ENCODE results near the gene PARP4.
"Not testable (repeated sequence)": the region's sequence is repeated elsewhere in the genome, so short reads cannot be mapped to it uniquely, and the experiment has no call there.

The PARP4 gene

GRCh38 chr13:24512197-24512907 lies at the start of gene PARP4:
PARP4 (minus strand) TSS chr13:24512778; CDS start chr13:24503776, 9,002 bp downstream.
- DNase-seq: peak; percentile 43 to 46

GRCh38 chr13:24560579-24561187 lies 48.1 kb upstream of the PARP4 start:
- not testable (repeated sequence) for DNase-seq

DNA sequence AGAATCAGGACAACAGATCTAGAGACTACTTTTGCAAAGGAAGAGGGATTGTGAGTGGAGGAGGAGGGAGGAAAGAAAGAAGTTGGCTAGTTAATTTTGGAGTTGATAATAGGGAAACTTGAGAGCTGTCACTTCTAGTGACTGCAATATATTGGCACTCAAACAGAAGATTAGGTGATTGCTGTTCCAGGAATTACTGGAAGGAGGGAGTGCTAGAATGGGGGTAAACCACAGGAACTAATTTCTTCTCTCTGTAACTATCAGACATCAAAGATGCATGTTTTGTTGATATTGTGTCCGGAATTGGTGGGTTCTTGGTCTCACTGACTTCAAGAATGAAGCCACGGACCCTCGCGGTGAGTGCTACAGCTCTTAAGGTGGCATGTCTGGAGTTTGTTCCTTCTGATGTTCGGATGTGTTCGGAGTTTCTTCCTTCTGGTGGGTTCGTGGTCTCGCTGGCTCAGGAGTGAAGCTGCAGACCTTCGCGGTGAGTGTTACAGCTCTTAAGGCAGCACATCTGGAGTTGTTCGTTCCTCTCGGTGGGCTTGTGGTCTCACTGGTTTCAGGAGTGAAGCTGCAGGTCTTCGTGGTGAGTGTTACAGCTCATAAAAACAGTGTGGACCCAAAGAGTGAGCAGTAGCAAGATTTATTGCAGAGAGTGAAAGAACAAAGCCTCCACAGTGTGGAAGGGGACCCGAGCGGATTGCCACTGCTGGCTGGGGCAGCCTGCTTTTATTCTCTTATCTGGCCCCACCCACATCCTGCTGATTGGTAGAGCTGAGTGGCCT lies 47.0 kb upstream of the PARP4 start:
- DNase-seq: not testable (repeated sequence)

DNA sequence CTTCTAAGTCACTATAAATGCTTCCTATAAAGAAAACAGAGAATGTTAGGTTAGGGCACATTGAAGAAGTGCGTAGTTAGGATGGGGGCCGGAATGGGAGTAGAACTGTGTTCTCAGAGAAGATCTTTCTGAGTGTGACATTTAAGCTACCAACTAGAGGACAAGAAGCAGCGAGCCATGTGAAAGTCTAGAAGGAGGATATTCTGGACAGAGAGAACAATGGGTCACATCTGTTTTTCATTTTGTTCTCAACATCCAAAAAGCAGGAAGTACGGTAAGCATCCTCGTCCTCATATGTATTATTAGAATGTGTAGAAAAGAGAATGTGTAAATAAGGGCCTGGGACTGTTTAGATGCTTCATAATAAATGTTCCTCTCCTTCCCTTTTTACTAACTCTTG lies 44.5 kb upstream of the PARP4 start:
- DNase-seq: no peak

DNA sequence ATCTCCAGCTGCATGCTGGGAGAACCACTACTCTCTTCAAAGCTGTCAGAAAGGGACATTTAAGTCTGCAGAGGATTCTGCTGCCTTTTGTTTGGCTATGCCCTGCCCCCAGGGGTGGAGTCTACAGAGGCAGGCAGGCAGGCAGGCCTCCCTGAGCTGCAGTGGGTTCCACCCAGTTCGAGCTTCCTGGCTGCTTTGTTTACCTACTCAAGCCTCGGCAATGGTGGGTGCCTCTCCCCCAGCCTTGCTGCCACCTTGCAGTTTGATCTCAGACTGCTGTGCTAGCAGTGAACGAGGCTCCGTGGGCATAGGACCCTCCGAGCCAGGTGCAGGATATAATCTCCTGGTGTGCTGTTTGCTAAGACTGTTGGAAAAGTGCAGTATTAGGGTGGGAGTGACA lies 41.3 kb upstream of the PARP4 start:
- not testable (repeated sequence) for DNase-seq

DNA sequence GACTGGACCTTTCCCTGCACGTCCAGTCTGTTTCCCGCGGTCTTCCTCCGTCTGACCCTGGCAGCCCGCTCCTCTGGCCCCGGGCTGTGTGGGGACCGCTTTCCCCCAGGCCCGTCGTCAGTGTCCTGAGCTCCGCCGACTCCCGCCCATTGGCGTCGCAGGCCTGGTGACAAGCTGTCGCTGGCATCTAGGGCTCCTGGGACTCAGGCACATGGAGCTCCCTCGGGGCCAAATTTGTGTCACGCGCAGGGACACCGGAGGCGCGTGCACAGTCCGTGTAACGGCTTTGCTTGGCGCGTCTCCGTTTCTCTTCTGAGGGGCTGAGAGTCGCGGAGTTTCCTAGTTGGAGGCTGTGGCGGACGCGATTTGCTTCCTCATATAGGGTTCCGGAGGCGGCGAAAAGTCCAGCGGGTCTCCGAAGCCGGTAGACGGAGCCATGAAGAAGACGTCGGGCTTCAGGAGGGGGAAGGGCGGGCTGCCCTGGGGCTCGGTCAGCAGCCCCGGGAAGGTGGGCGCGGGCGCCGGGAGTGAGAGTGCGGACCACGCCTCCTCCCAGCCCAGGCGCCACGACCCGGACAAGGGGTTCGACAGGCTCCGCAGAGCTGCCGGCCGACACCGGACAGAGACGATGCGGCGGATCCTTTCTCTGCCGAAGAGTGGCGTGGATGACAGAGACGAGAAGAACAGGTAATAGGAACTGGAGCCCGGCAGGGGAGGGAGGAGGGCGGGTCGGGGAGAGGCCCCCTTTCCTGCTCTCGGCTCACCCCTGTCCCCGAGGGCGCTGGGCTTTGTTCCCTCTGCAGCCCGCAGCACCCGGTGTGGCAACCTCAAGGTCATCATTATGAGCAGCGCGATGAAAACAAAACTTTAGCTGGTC lies 29.1 kb upstream of the PARP4 start:
- DNase-seq: peak; percentile 20 to 26

- DNase-seq: no peak
Measured at GRCh38 chr13:24541127-24541475, 28.5 kb upstream of the PARP4 start.

- DNase-seq: peak; percentile 36 to 58
Measured at GRCh38 chr13:24540236-24541126, 27.9 kb upstream of the PARP4 start.

DNA sequence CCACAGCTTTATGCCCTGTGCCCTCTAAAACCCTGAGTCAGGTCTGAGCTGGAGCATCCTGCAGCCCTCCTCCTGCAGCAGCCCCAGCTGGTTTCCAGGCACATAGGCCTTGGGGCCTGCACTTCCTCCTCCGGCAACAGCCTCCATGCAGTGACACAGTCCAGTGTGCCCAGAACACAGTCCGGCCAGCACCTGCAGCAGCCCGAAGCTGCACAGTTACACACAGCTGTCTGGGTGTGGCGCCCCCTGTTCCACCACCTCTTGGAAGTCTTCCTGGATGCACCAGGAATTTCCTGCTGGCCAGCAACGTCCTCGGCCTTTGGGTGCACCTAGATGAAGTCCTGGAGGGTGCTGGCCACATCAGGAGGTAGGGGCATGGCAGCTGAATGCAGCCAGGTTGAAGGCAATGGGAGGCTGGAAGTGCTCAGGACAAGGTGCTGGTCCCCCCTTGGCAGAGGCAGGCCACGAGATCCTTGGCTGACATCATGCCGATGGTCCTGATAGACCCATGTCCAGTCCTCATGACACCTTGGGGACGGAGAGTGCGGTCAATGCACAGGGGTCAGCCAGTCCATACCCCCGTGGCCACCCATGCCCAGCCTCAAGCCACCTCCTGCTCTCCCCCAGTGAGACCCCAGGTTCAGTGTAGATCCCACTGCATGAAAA lies 27.1 kb upstream of the PARP4 start:
- no peak for DNase-seq

DNA sequence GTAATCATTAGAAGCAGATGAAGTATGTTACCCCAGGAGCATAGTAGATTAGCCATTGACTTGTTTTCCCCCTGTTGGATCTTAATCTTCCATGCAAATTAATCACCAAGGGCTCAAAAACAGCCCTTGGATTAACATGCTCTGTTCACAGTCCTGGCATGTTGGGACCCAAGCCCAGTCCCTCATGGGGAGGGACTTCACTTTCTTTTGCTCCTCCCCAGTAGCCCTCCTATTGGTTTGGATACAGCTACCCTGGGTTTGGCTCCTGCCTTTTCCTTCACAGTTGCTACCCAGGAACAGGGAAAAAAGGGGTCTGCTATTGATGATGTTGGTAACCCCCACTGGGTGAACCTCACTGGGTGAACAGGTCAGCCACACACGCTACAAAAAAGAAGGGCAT lies 16.9 kb upstream of the PARP4 start:
- DNase-seq: no peak

- DNase-seq: no peak
Measured at GRCh38 chr13:24528816-24529398, 16.3 kb upstream of the PARP4 start.

DNA sequence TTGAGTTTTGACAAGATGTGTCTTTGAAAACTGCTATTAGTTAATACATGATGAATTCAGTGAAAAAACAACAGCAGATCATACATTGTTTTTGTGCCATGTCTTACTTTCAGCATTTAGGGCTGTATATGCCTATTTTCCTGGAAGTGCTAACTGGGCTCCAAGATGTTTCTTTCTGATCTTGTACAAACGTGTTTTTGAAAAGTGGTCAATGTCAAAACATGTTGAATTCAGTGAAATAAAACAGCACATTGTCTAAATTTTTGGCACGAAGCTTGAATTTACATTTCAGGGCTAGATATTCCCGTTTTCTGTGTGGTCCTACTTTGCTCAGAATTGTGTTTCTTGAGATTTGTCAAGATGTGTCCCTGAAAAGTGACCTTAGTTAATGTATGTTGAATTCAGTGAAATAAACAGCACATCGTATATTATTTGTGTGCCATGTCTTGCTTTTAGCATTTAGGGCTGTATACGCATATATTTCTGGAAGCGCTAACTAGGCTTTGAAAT lies 14.7 kb upstream of the PARP4 start:
- DNase-seq: no peak

DNA sequence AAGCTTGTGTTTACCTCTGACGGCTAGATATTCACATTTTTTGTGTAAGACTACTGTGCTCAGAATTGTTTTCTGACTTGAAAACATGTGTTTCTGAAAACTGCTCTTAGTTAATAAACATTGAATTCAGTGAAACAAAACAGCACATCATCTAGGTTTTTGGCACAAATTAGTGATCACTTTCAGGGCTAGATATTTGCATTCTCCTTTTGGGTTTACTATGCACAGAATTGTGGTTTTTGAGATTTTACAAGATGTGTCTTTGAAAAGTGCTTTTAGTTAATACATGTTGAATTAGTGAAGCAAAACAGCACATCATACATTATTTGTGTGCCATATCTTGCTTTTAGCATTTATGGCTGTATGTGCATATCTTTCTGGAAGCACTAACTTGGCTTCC lies 8.2 kb upstream of the PARP4 start:
- no peak for DNase-seq

- no peak for DNase-seq
Measured at GRCh38 chr13:24516919-24517318, 4.3 kb upstream of the PARP4 start.

- DNase-seq: no peak
Measured at GRCh38 chr13:24512908-24513213, 283 bp upstream of the PARP4 start.

DNA sequence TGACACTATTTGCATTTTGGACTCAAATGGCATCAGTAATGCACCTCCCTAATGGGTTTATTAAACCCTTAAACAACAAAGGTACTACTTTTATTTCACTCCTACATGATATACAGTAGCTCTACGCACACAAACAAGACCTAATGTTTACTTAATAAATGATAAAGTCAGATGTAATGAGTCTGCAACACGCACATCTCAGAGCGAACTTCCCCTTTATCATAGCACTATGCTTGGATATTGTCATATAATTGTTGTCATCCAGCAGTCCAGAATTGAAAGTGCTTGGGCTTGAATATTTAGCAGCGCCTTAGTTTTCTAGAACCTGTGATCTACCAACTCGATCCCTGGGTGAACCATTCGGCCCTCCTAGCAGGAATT lies 772 bp downstream of the PARP4 start:
- DNase-seq: peak; percentile 28 to 30

GRCh38 chr13:24511019-24511815 lies 1.4 kb downstream of the PARP4 start:
- DNase-seq: peak; percentile 31 to 45

DNA sequence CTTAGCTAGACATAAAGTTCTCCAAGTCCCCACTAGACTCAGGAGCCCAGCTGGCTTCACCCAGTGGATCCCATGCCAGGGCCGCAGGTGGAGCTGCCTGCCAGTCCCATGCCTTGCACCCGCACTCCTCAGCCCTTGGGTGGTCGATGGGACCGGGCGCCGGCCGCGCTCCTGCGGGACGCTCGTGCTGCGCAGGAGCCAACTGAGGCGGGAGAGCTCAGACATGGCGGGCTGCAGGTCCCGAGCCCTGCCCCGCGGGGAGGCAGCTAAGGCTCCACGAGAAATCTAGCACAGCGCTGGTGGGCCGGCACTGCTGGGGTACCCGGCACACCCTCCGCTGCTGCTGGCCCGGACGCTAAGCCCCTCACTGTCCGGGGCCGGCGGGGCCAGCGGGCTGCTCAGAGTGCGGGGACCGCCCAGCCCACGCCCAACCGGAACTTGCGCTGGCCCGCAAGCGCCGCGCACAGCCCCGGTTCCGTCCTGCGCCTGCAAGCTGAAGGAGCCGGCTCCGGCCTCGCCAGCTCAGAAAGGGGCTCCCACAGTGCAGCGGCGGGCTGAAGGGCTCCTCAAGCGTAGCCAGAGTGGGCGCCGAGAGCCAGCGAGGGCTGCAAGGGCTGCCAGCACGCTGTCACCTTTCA lies 5.8 kb downstream of the PARP4 start:
- DNase-seq: no peak

DNA sequence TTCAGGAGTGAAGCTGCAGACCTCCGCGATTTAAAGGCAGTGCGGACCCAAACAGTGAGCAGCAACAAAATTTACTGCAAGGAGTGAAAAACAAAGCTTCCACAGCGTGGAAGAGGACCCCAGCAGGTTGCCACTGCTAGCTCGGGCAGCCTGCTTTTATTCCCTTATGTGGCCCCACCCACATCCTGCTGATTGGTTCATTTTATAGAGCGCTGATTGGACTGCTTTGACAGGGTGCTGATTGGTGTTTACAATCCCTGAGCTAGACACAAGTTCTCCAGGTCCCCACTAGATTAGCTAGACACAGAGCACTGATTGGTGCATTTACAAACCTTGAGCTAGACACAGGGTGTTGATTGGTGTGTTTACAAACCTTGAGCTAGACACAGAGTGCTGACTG lies 6.3 kb downstream of the PARP4 start:
- DNase-seq: not testable (repeated sequence)

DNA sequence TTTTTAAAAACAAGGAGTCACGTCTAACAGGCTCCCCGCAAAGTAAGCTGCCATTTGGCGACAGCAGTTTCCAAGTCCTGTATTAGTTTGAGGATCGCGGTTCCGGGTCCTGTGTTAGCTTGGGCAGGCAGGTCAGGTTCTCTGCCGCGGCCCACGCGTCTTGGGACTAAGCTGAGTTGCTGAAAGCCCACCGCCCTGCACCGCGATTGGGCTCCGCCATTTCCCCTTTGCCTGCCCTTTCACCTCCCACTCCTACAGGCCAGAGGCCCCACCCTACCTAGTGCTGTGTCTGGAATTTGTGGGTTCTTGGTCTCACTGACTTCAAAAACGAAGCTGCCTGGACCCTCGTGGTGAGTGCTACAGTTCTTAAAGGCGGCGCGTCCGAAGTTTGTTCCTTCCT lies 6.8 kb downstream of the PARP4 start:
- no peak for DNase-seq

Data from Kasumi-1 (cell line).